ENCODE data around the gene ADGRD1. TPM values are rescaled to one million over a fixed set of nuclear protein-coding genes. Genes with fewer than 3 reads are reported as not detected.

ADGRD1 gene
- total and polyA plus RNA-seq, 12 donors, result 0.87 to 6.0 (median 1.6) TPM

DNA sequence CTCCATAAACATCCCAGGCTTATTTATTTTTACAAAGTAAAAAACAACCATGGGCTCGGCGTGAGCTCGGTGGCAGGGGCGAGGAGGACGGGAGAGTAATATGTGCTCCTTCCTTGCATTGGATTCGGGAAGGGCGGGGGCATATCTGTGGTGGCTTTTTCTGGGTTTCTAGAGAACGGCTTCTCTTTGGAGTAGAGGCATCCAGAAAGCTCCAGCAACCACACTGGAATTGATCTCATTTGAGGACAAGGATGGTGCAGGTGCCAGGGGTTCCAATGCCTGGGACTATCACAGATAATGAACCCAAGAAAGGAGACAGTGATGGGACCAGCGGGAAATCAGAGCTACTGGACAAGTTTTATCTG lies 18.9 kb downstream of the ADGRD1 start:
- intact Hi-C loops (cut with DNase I), result no loop called here
- 77 to 84% (median 82%) methylated on average over 9 of the region's 9 CpGs for WGBS, 4 donors
- TF ChIP-seq CTCF (IDR thresholded peaks at IDR 0.05) (no peak), POLR2A (IDR thresholded peaks at IDR 0.05) (no peak)
- no peak overlapping the region for H3K4me3 ChIP-seq
- no peaks in the 10 kb centered on the region for H3K4me1 ChIP-seq (replicated peaks in 1 of 2)
- H3K36me3 ChIP-seq (replicated peaks in 1 of 2), result no peaks in the 10 kb centered on the region
- no peaks in the 10 kb centered on the region for H3K9me3 ChIP-seq (replicated peaks in 1 of 3)
- H3K27me3 ChIP-seq, result no peaks in the 10 kb centered on the region
- no peak overlapping the region for H3K27ac ChIP-seq
- peak in 1 of 7 donors; percentile 31 for DNase-seq

DNA sequence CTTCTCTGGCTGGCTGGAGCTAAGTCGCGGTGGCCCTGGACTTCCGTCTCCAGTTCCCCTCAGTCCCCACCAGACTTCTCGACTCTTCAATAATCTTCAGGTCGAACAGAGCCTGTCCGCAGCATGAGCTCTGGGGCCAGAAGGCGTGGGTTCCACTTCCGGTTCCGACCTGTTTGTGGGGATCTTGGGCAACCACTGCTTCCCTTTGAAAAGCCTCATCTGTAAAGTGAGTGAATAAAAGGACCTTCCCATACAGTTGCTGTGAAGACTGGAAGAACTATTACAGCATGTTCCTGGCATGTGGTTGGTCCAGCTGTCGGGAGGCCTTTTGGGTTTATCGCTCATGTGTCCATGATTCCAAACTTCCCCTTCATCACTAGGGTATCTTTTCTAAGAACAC lies 19.4 kb downstream of the ADGRD1 start:
- TF ChIP-seq POLR2A (IDR thresholded peaks at IDR 0.05), result no peak
- no peak for TF ChIP-seq CTCF (IDR thresholded peaks at IDR 0.05)
- Histone ChIP-seq H3K27me3 (no peaks in the 10 kb centered on the region), H3K27ac (no peak overlapping the region), H3K4me3 (no peak overlapping the region), H3K9me3 (replicated peaks in 1 of 3) (no peaks in the 10 kb centered on the region), H3K4me1 (replicated peaks in 1 of 2) (no peaks in the 10 kb centered on the region), H3K36me3 (replicated peaks in 1 of 2) (no peaks in the 10 kb centered on the region)
- intact Hi-C loops (cut with DNase I), result no loop called here
- WGBS, 4 donors, result 75 to 92% (median 87%) methylated on average over 11 of the region's 11 CpGs
- DNase-seq, result peak in 1 of 7 donors; percentile 24

- Histone ChIP-seq H3K27me3 (no peaks in the 10 kb centered on the region), H3K27ac (no peak overlapping the region), H3K4me1 (replicated peaks in 1 of 2) (no peaks in the 10 kb centered on the region), H3K4me3 (no peak overlapping the region), H3K9me3 (replicated peaks in 1 of 3) (no peaks in the 10 kb centered on the region), H3K36me3 (replicated peaks in 1 of 2) (no peaks in the 10 kb centered on the region)
- intact Hi-C loops (cut with DNase I), result no loop called here
- no peak for TF ChIP-seq CTCF (IDR thresholded peaks at IDR 0.05)
- no peak for TF ChIP-seq POLR2A (IDR thresholded peaks at IDR 0.05)
- 89 to 92% (median 91%) methylated on average over 10 of the region's 10 CpGs for WGBS, 4 donors
- DNase-seq, result peak in 1 of 7 donors; percentile 14
Measured at GRCh38 chr12:130973906-130974305, 20.2 kb downstream of the ADGRD1 start.

DNA sequence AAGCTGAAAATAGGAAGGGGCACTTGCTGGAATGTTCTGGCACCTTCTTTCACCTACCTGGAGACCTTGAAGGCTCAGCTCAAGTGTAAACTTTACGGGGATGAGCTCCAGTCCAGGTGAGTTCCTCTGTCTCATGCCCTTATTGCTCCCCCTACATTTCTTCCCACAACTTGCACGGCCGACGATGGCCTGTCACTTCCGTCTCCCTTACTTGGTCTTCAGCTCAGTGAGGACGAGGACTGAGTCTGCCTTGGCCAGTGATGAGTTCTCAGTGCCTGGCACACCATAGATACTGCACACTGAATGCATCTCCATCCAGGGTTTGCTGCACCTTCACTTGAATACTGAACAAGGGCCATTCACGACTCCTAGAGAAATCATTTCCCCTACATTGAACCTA lies 21.4 kb downstream of the ADGRD1 start:
- H3K27me3 ChIP-seq, result no peaks in the 10 kb centered on the region
- no peaks in the 10 kb centered on the region for H3K4me1 ChIP-seq (replicated peaks in 1 of 2)
- no peaks in the 10 kb centered on the region for H3K36me3 ChIP-seq (replicated peaks in 1 of 2)
- peak in 1 of 7 donors; percentile 23 for DNase-seq
- no peak for TF ChIP-seq POLR2A (IDR thresholded peaks at IDR 0.05)
- no peak for TF ChIP-seq CTCF (IDR thresholded peaks at IDR 0.05)
- 76 to 94% (median 93%) methylated on average over 6 to 7 of the region's 7 CpGs for WGBS, 4 donors
- H3K27ac ChIP-seq, result no peak overlapping the region
- no peaks in the 10 kb centered on the region for H3K9me3 ChIP-seq (replicated peaks in 1 of 3)
- intact Hi-C loops (cut with DNase I), result no loop called here
- no peak overlapping the region for H3K4me3 ChIP-seq
